ENCODE data around the gene TMC1. TPM values are rescaled to one million over a fixed set of nuclear protein-coding genes. Genes with fewer than 3 reads are reported as not detected.

TMC1 gene
- total and polyA plus RNA-seq, 7 donors = 0.05 to 2.6 (median 0.21) TPM; not detected in 3

DNA sequence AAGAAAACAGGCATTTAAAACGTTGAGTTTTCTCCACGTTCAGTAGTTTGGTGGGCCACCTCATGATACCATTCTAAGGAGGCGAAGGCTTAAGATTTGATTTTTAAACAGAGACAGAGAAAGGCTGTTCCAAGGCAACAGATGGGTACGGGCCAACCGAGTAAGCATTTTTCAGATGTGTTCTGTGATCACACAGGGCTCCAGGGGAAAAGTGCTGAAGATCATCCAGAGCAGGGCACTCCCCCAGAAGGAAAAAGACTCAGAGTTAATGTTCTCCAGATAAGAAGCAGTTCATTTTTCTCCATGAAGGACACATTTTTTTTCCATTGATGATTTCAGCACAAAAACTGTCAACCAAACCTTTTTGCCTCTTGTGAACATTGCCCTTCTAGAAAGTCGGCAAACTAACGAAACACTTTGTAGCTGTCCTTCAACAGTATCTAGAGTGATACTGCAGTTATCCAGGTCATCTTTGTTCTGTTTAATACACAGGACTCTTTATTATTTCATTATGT, 292.7 kb downstream of the TMC1 start:
- no peaks in the 10 kb centered on the region for H3K9me3 ChIP-seq

DNA sequence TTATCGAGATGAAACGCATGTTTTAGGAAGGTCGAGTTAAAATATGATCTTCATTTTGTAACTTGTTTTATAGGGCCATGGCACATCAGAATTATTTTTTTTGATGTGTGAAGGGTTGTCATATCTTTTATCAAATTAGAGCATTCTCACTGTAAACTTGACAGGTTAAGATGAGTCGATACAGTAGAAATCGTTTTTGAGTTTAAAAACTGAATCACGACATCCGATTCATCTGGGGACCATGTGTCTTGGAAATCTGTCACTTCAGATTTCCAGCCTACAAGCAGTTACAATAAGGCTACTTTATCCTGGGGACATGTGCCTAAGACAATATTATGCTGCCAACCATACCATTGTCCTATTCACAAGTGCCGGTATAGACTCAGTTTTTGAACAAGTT, 295.3 kb downstream of the TMC1 start:
- intact Hi-C loops (cut with DNase I) = loop anchor here in 1 of 2 donors (5.0 kb wide), 1 partner anchor 779 kb away; no protein-coding TSS in a partner anchor
- H3K36me3 ChIP-seq (ENCODE audit: insufficient read depth in 1 of 2, low read depth in 1 of 2) = no peaks in the 10 kb centered on the region
- no peaks in the 10 kb centered on the region for H3K9me3 ChIP-seq
- TF ChIP-seq, protein P1, sequence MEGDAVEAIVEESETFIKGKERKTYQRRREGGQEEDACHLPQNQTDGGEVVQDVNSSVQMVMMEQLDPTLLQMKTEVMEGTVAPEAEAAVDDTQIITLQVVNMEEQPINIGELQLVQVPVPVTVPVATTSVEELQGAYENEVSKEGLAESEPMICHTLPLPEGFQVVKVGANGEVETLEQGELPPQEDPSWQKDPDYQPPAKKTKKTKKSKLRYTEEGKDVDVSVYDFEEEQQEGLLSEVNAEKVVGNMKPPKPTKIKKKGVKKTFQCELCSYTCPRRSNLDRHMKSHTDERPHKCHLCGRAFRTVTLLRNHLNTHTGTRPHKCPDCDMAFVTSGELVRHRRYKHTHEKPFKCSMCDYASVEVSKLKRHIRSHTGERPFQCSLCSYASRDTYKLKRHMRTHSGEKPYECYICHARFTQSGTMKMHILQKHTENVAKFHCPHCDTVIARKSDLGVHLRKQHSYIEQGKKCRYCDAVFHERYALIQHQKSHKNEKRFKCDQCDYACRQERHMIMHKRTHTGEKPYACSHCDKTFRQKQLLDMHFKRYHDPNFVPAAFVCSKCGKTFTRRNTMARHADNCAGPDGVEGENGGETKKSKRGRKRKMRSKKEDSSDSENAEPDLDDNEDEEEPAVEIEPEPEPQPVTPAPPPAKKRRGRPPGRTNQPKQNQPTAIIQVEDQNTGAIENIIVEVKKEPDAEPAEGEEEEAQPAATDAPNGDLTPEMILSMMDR (IDR thresholded peaks at IDR 0.05) = no peak
- DNase-seq = no peak
- H3K27ac ChIP-seq = no peak overlapping the region
- no peaks in the 10 kb centered on the region for H3K27me3 ChIP-seq (ENCODE audit: insufficient read depth in 3 of 3, low read length in 2 of 3)
- no peak overlapping the region for H3K4me3 ChIP-seq
- H3K4me1 ChIP-seq = no peaks in the 10 kb centered on the region
- no peak for ATAC-seq
- 92% methylated on average over 8 of the region's 8 CpGs for WGBS, 3 donors

More for the DNA sequence above, 292.7 kb downstream of the TMC1 start:
- intact Hi-C loops (cut with DNase I) = no loop called here
- Histone ChIP-seq H3K27me3 (ENCODE audit: insufficient read depth in 3 of 3, low read length in 2 of 3) (no peaks in the 10 kb centered on the region), H3K4me1 (no peaks in the 10 kb centered on the region), H3K4me3 (no peak overlapping the region), H3K36me3 (ENCODE audit: insufficient read depth in 1 of 2, low read depth in 1 of 2) (no peaks in the 10 kb centered on the region), H3K27ac (no peak overlapping the region)
- TF ChIP-seq, protein P1 (IDR thresholded peaks at IDR 0.05) = no peak
- 79 to 81% (median 81%) methylated on average over 7 of the region's 7 CpGs for WGBS, 3 donors
- ATAC-seq (no peak), DNase-seq (no peak)

DNA sequence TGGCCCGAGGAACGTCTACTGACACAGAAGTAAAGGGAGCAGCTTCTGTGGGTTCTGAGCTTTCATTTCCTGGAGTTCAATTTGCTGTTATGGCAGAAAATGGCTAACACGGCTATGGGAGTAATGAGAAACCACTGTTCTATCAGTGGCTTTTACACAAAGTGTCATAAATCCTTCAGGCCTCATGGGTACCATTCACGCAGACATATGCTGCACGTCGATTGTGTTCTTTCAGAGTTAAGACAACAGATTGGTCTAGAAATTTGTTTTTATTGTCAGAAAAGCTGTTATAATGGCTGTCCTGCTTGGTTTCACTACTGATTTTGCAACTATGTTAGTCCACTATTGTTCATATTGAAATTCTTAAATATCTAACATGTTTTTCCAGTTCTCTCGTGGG, 296.0 kb downstream of the TMC1 start:
- no peak overlapping the region for H3K27ac ChIP-seq
- no peaks in the 10 kb centered on the region for H3K36me3 ChIP-seq (ENCODE audit: insufficient read depth in 1 of 2, low read depth in 1 of 2)
- TF ChIP-seq, protein P1 (IDR thresholded peaks at IDR 0.05) = no peak
- H3K9me3 ChIP-seq = no peaks in the 10 kb centered on the region
- intact Hi-C loops (cut with DNase I) = loop anchor here in 1 of 2 donors (5.0 kb wide), 1 partner anchor 780 kb away; no protein-coding TSS in a partner anchor
- H3K4me1 ChIP-seq = no peaks in the 10 kb centered on the region
- ATAC-seq (no peak), DNase-seq (no peak)
- H3K27me3 ChIP-seq (ENCODE audit: insufficient read depth in 3 of 3, low read length in 2 of 3) = no peaks in the 10 kb centered on the region
- H3K4me3 ChIP-seq = no peak overlapping the region
- 61 to 65% (median 62%) methylated on average over 7 of the region's 7 CpGs for WGBS, 3 donors

DNA sequence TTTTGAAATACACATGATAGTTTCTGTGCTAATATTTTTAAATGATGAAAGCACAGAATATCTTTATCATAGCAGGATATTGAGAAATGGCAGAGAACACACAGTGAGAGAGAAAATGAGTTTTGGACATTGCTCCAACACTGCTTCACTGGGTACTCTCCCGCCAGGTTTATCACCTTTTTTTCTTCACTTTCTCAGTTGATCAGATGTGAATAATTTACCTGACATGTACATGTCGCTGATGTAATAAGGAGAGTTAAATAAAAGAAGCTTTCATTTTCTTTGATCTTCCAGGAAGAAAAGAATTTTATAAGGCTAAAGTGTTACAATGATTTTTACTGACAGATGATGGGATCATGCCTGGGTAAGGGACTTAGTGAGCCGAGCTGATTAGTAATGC, 297.0 kb downstream of the TMC1 start:
- TF ChIP-seq, protein P1 (IDR thresholded peaks at IDR 0.05) = no peak
- Histone ChIP-seq H3K27me3 (ENCODE audit: insufficient read depth in 3 of 3, low read length in 2 of 3) (no peaks in the 10 kb centered on the region), H3K9me3 (no peaks in the 10 kb centered on the region), H3K4me1 (no peaks in the 10 kb centered on the region), H3K4me3 (no peak overlapping the region), H3K36me3 (ENCODE audit: insufficient read depth in 1 of 2, low read depth in 1 of 2) (no peaks in the 10 kb centered on the region), H3K27ac (no peak overlapping the region)
- 77 to 85% (median 82%) methylated on average over 3 of the region's 3 CpGs for WGBS, 3 donors
- DNase-seq = no peak
- ATAC-seq = no peak
- intact Hi-C loops (cut with DNase I) = loop anchor here in 1 of 2 donors (5.0 kb wide), 1 partner anchor 781 kb away; no protein-coding TSS in a partner anchor

DNA sequence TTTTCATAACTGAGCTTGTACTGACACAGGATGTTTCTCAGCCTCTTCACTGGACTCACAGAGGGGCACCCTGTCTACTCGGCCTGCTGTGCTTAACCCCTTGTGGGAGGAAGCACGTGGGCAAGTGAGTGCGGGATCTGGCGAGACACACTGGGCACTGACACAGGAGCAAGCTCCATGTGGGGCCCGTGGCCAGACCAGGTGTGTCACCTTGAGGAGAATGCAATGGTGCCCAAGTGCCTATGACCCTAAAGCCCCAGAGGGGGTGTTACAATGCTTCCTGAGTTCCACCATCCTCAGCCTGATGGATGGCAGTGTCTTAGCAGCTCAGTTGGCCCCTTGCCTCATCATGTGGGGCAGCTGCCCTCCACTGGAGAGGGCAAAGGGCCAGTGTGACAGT, 302.6 kb downstream of the TMC1 start:
- WGBS, 3 donors = 76 to 85% (median 78%) methylated on average over 5 of the region's 5 CpGs
- TF ChIP-seq, protein P1 (IDR thresholded peaks at IDR 0.05) = no peak
- Histone ChIP-seq H3K4me1 (no peaks in the 10 kb centered on the region), H3K9me3 (no peaks in the 10 kb centered on the region), H3K4me3 (no peak overlapping the region), H3K36me3 (ENCODE audit: insufficient read depth in 1 of 2, low read depth in 1 of 2) (no peaks in the 10 kb centered on the region), H3K27ac (no peak overlapping the region), H3K27me3 (ENCODE audit: insufficient read depth in 3 of 3, low read length in 2 of 3) (no peaks in the 10 kb centered on the region)
- ATAC-seq (no peak), DNase-seq (no peak)
- intact Hi-C loops (cut with DNase I) = loop anchor here in 1 of 2 donors (5.0 to 10.0 kb wide), 2 partner anchors 542 to 779 kb away; no protein-coding TSS in a partner anchor
